ENCODE data around the gene SH3BGRL2. TPM values are rescaled to one million over a fixed set of nuclear protein-coding genes. Genes with fewer than 3 reads are reported as not detected.

Gene SH3BGRL2
- total RNA-seq = 8.3 and 15.9 TPM in 2 replicates

DNA sequence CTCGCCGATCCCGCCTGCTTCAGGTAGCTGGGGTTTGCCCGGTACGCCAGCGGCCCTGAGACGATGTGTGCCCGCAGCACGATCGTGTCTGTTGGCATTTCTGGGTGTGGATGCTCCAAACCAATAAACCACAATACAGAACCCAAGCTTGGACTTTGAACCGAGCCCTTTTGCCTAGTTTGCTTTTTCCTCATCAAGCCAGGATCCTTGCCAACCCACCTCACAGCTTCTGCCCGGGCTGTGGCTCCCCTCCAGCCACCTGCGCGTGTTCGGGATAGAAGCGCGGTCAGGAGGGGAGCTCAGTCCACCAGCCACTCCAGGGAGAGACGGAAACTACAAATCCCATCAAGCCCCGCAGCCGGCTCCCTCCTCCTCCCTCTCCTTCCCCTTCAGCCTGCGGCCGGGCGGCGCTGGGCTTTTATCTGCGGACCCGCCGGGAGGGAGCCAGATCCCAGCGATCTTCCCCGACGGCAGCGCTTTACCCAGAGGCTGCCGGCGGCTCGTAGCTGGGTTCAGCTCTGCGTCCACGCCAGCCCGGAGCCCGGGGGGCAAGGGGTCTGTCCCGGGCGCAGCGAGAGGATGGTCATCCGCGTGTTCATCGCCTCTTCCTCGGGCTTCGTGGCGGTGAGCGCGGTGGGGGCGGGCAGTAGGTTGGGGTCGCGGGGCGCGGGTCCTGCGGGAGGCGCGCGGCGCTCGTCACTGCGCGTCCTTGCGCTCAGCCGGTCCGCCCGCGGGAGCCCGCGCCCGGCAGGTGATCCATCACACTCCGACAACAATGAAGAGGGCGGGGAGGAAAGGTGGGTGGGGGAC lies at the start of gene SH3BGRL2:
Gene SH3BGRL2 (plus strand): TSS at position 447 of the 810 bp plus-strand sequence. CDS start 133 bp downstream, at position 580.

Other genes starting within 250 kb of the SH3BGRL2 start
- gene LCA5, start 93.9 kb upstream of the SH3BGRL2 start, total RNA-seq = 4.0 and 4.2 TPM in 2 replicates